ENCODE results near the gene HELZ. TPM values are rescaled to one million over a fixed set of nuclear protein-coding genes. Genes with fewer than 3 reads are reported as not detected.

Gene HELZ
- total RNA-seq, 1 experiment from 2014 or later, result 49.8 TPM

DNA sequence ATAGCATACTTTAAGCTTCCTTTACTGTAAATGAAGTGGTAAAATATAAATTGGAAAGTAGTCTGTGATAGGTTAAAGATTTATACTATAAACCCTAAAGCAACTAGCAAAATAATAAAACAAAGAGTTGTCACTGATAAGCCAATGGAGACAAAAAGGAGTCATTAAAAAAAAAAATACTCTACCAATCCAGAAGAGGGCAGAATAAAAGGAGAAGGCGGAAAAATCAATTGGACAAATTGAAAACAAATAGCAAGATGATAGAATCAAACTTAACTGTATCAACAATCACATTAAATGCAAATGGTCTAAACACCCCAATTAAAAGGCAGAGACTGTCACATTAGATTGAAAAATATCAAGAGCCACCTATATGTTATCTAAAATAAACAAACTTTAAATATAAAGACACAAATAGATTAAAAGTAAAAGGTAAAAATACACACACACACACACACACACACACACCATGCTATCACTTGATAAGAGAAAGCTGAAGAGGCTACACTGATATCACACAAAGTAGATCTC, 128.9 kb downstream of the HELZ start:
- Histone ChIP-seq H3K4me1 (ENCODE audit: insufficient read depth, low read length) (no peaks in the 10 kb centered on the region), H3K4ac (ENCODE audit: low read depth, low read length) (no peak overlapping the region), H3K56ac (ENCODE audit: insufficient read length, low read depth, low read length) (no peak overlapping the region), H3K18ac (ENCODE audit: insufficient read length, low read depth, low read length) (no peak overlapping the region), H3K9me3 (ENCODE audit: control insufficient read depth, low read depth, low read length) (no peaks in the 10 kb centered on the region), H3K79me2 (ENCODE audit: insufficient read depth, low read length) (no peaks in the 10 kb centered on the region), H2AFZ (ENCODE audit: low read length) (no peak overlapping the region), H4K91ac (ENCODE audit: insufficient read length, low read depth, low read length) (no peak overlapping the region), H4K5ac (ENCODE audit: insufficient read length, low read depth, low read length) (no peak overlapping the region), H2BK5ac (ENCODE audit: insufficient read length, low read length) (no peak overlapping the region), H2BK120ac (ENCODE audit: low read depth, low read length, poor library complexity, severe bottlenecking) (no peak overlapping the region), H2BK20ac (ENCODE audit: low read depth, low read length, poor library complexity, severe bottlenecking) (no peak overlapping the region), H3K27ac (ENCODE audit: insufficient read length, low read depth, low read length) (no peak overlapping the region), H3K23ac (ENCODE audit: insufficient read length, low read depth, low read length) (no peak overlapping the region), H3K9ac (ENCODE audit: extremely low read depth, insufficient read length, low read length) (no peak overlapping the region), H3T11ph (ENCODE audit: low read length) (no peak overlapping the region), H2AK5ac (ENCODE audit: insufficient read length, low read length) (no peak overlapping the region), H2BK12ac (ENCODE audit: insufficient read length, low read depth, low read length) (no peak overlapping the region), H3K27me3 (ENCODE audit: insufficient read depth, low read length) (no peaks in the 10 kb centered on the region), H2BK15ac (ENCODE audit: low read depth, low read length) (no peak overlapping the region), H4K20me1 (ENCODE audit: control insufficient read depth, insufficient read depth, insufficient read length) (no peaks in the 10 kb centered on the region), H3K4me2 (ENCODE audit: insufficient read depth, insufficient read length, low read length) (no peak overlapping the region), H3K14ac (ENCODE audit: insufficient read depth, low read length) (no peak overlapping the region), H4K8ac (replicated peaks; ENCODE audit: insufficient read length, low read depth, low read length) (no peak overlapping the region), H3K23me2 (ENCODE audit: insufficient read length, low read depth, low read length, poor library complexity, severe bottlenecking) (no peaks in the 10 kb centered on the region), H3K79me1 (ENCODE audit: insufficient read depth, low read depth, low read length, poor library complexity, severe bottlenecking) (no peaks in the 10 kb centered on the region)
- Mint-ChIP-seq H3K36me3 (ENCODE audit: insufficient read depth in 1 of 3, low read depth in 3 of 3) (peaks cover 18 to 46% (median 26%) of the 10 kb centered on the region in 3 experiments), H3K4me1 (no peaks in the 10 kb centered on the region), H3K4me3 (no peak overlapping the region), H3K27me3 (ENCODE audit: low read depth) (no peaks in the 10 kb centered on the region), H3K27ac (no peak overlapping the region), H3K9me3 (peaks cover 0 to 2% of the 10 kb centered on the region in 2 experiments; a peak in 1 of 5 replicates)
- TF ChIP-seq, protein P1, sequence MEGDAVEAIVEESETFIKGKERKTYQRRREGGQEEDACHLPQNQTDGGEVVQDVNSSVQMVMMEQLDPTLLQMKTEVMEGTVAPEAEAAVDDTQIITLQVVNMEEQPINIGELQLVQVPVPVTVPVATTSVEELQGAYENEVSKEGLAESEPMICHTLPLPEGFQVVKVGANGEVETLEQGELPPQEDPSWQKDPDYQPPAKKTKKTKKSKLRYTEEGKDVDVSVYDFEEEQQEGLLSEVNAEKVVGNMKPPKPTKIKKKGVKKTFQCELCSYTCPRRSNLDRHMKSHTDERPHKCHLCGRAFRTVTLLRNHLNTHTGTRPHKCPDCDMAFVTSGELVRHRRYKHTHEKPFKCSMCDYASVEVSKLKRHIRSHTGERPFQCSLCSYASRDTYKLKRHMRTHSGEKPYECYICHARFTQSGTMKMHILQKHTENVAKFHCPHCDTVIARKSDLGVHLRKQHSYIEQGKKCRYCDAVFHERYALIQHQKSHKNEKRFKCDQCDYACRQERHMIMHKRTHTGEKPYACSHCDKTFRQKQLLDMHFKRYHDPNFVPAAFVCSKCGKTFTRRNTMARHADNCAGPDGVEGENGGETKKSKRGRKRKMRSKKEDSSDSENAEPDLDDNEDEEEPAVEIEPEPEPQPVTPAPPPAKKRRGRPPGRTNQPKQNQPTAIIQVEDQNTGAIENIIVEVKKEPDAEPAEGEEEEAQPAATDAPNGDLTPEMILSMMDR (conservative IDR thresholded peaks at IDR 0.05), result peak; percentile 49
- DNase-seq, result no peak
- WGBS (ENCODE audit: extremely low coverage, insufficient read length, low lambda C conversion rate), result no CpG with 5 or more reads among the region's 1 CpG

Data from H9 (cell line).